PFSK-1 (cell line): ENCODE measurements around the gene ATP8B1.

Source experiments
- FOXP2 ChIP-seq: optimal IDR thresholded peaks from 2 replicates; pipeline ENCODE3; 2011; ENCODE audit warnings: borderline replicate concordance, control low read depth, inconsistent platforms; ENCODE audit not compliant: insufficient read depth; ENCODE audit errors: extremely low read length, extremely low read depth
- POLR2AphosphoS5 ChIP-seq: IDR thresholded peaks from 2 replicates; pipeline ENCODE4 v1.6.1; 2012; ENCODE audit warnings: low read depth, mild to moderate bottlenecking, control low read depth, low read length, moderate library complexity
- TAF1 ChIP-seq: IDR thresholded peaks from 2 replicates; pipeline ENCODE4 v1.6.1; 2012; ENCODE audit warnings: low read length, control low read depth, borderline replicate concordance; ENCODE audit not compliant: insufficient read depth

GRCh38 chr18:57710226-57710625, 92.9 kb downstream of the ATP8B1 start:
- no peak for TF ChIP-seq POLR2AphosphoS5
- no peak for TF ChIP-seq TAF1
- TF ChIP-seq FOXP2 = no peak
